Tibial artery (tissue), 4 donors: ENCODE results near the gene PDE4B.

Experiments
- DNase-seq, 2 donors: peaks; one replicate each; pipeline ENCODE4 v3.0.0-alpha.2; 2019
- H3K27ac ChIP-seq, 2 donors: fragments of 200-600 bp; sonication (generic) in 1 of 2; 1 replicate in 1 of 2; 2 replicates in 1 of 2; pipeline ENCODE4 v1.5.1; 2018 to 2019; ENCODE audit warnings: mild to moderate bottlenecking in 1 of 2
- H3K27me3 ChIP-seq, 2 donors: fragments of 200-600 bp; sonication (generic) in 1 of 2; one replicate each; pipeline versions ENCODE4 v1.5.1 to v1.6.0; 2016 to 2019
- H3K36me3 ChIP-seq, 3 donors: fragments of 200-600 bp; sonication (generic) in 2 of 3; one replicate each; pipeline ENCODE4 v1.5.1; 2016 to 2019; ENCODE audit warnings: mild to moderate bottlenecking in 2 of 3
- H3K4me1 ChIP-seq, 4 donors: fragments of 200-600 bp; sonication (generic) in 2 of 4; 1 replicate in 3 of 4; 2 replicates in 1 of 4; pipeline ENCODE4 v1.5.1; 2016 to 2019
- H3K4me3 ChIP-seq, 2 donors: fragments of 200-600 bp; sonication (generic) in 1 of 2; 1 replicate in 1 of 2; 2 replicates in 1 of 2; pipeline ENCODE4 v1.5.1; 2018 to 2019; ENCODE audit warnings: mild to moderate bottlenecking in 2 of 2
- H3K9me3 ChIP-seq, 3 donors: fragments of 200-600 bp; sonication (generic) in 1 of 3; one replicate each; pipeline ENCODE4 v1.5.1; 2016 to 2019
- intact Hi-C: fragments of 100-400 bp; cut with DNase I; formaldehyde crosslinking; loops from one replicate; pipeline ENCODE4 v1.15.0; 2023; ENCODE audit warnings: low total_unique reads
- TF ChIP-seq, protein P1 (sequence below), 2 experiments: fragments of 200-600 bp in 1 of 2; fragments of 450-650 bp in 1 of 2; IDR thresholded peaks; one replicate each; pipeline ENCODE4 v1.5.1; 2017 to 2019; ENCODE audit warnings: antibody characterized with exemption in 2 of 2, mild to moderate bottlenecking in 1 of 2, moderate library complexity in 1 of 2

Gene PDE4B

DNA sequence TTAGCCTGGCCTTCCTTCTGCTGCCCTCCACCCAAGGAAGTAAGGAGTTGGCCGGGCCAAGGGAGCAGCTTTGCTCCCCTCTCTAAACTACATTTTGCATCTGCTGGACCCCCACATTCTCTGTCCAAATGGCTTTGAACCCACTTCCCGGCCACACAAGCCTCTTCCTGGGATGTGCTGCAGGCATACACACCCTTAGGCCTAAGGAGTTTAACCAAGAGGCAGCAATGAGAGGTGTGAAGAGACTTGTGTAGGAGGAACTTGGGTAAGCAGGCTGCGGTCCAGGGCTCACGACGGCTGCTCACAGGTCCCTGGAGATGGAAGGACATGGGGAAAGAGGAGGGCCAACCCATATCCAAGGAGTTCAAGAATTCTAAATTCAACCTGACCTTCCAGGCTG, 544.6 kb downstream of the PDE4B start:
- no peak for DNase-seq
- H3K36me3 ChIP-seq = no peaks in the 10 kb centered on the region

DNA sequence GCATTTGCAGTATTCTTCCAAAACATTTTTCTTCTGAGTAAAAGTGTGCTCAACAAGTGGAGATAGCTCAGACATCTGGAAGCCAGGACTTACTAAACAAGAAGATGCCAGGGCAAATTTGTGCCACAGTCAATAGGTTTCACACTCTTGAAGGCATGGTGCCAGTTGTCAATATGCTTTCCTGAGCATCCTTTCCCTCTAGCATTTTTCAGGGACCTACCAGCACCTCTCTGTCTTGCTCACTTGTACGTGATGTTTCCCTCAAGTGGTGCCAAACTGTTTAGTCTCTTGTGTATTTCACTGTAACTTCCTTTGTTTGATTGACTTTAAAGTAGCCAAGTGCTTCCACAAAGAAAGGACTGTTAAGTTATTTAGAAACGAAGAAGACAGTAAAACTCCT, 547.2 kb downstream of the PDE4B start:
- H3K4me1 ChIP-seq = peaks cover 0 to 76% (median 24%) of the 10 kb centered on the region in 4 donors

More for the DNA sequence above, 544.6 kb downstream of the PDE4B start:
- Histone ChIP-seq H3K4me1 (peaks cover 0 to 71% (median 22%) of the 10 kb centered on the region in 4 donors), H3K27me3 (no peaks in the 10 kb centered on the region), H3K27ac (peak overlapping the region; percentile 79 to 88), H3K9me3 (no peaks in the 10 kb centered on the region), H3K4me3 (no peak overlapping the region)
- TF ChIP-seq, protein P1, sequence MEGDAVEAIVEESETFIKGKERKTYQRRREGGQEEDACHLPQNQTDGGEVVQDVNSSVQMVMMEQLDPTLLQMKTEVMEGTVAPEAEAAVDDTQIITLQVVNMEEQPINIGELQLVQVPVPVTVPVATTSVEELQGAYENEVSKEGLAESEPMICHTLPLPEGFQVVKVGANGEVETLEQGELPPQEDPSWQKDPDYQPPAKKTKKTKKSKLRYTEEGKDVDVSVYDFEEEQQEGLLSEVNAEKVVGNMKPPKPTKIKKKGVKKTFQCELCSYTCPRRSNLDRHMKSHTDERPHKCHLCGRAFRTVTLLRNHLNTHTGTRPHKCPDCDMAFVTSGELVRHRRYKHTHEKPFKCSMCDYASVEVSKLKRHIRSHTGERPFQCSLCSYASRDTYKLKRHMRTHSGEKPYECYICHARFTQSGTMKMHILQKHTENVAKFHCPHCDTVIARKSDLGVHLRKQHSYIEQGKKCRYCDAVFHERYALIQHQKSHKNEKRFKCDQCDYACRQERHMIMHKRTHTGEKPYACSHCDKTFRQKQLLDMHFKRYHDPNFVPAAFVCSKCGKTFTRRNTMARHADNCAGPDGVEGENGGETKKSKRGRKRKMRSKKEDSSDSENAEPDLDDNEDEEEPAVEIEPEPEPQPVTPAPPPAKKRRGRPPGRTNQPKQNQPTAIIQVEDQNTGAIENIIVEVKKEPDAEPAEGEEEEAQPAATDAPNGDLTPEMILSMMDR (IDR thresholded peaks at IDR 0.05) = no peak
- intact Hi-C loops = no loop called here

DNA sequence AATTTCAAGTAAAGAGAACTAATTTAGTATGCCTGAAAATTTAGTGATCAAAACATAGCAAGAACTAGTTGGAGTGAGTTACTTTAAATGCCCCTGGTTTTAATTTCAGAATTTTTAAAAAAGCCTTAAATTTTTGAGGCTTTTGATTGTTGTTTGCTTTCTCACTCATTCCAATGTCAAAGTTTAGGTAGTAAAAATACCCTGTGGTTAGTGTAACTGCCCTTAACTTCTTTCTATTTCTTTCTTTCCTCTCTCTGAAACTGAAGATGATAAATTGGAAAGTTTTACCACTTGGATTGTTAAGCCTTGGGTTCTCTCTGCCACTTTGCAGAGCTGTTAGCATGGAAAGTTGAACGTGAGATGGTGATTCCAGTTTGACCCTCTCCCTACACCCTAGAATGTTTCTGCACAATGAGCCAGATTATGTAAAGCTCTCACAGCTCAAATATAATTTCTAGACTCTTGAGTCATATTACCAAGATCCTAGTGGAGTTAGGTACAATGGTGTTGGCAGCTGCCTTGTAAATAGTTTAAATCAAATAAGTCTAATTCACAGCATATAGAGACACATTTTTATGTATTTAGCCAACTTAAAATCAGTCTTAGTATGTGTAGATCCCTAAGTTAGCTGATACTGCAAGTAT, 548.9 kb downstream of the PDE4B start:
- Histone ChIP-seq H3K36me3 (no peaks in the 10 kb centered on the region), H3K4me3 (no peak overlapping the region), H3K4me1 (peaks cover 0 to 62% (median 21%) of the 10 kb centered on the region in 4 donors), H3K9me3 (no peaks in the 10 kb centered on the region), H3K27ac (peak overlapping the region in 1 of 2 donors; percentile 34), H3K27me3 (no peaks in the 10 kb centered on the region)
- intact Hi-C loops = no loop called here
- TF ChIP-seq, protein P1 (IDR thresholded peaks at IDR 0.05) = no peak
- no peak for DNase-seq

More for the DNA sequence above, 547.2 kb downstream of the PDE4B start:
- H3K27ac ChIP-seq = peak overlapping the region in 1 of 2 donors; percentile 34
- TF ChIP-seq, protein P1 (IDR thresholded peaks at IDR 0.05) = no peak
- H3K9me3 ChIP-seq = no peaks in the 10 kb centered on the region
- no peak overlapping the region for H3K4me3 ChIP-seq
- DNase-seq = no peak
- H3K27me3 ChIP-seq = no peaks in the 10 kb centered on the region
- no peaks in the 10 kb centered on the region for H3K36me3 ChIP-seq
- intact Hi-C loops = no loop called here

DNA sequence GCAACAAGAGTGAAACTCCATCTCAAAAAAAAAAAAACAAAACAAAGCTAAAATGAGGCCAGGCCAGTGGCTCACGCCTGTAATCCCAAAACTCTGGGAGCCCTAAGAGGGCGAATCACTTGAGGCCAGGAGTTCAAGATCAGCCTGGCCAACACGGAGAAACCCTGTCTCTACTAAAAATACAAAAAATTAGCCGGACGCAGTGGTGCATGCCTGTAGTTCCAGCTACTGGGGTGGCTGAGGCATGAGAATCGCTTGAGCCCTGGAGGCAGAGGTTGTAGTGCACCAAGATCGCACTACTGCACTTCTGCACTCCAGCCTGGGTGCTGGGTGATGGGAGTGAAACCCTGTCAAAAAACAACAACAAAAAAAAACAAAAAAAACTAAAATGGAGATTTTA, 550.0 kb downstream of the PDE4B start:
- peaks cover 0 to 53% (median 17%) of the 10 kb centered on the region in 4 donors for H3K4me1 ChIP-seq
- no peak for DNase-seq
- H3K27me3 ChIP-seq = no peaks in the 10 kb centered on the region
- intact Hi-C loops = no loop called here
- H3K36me3 ChIP-seq = no peaks in the 10 kb centered on the region
- TF ChIP-seq, protein P1 (IDR thresholded peaks at IDR 0.05) = no peak
- H3K9me3 ChIP-seq = no peaks in the 10 kb centered on the region
- no peak overlapping the region for H3K4me3 ChIP-seq
- H3K27ac ChIP-seq = peak overlapping the region in 1 of 2 donors; percentile 34

DNA sequence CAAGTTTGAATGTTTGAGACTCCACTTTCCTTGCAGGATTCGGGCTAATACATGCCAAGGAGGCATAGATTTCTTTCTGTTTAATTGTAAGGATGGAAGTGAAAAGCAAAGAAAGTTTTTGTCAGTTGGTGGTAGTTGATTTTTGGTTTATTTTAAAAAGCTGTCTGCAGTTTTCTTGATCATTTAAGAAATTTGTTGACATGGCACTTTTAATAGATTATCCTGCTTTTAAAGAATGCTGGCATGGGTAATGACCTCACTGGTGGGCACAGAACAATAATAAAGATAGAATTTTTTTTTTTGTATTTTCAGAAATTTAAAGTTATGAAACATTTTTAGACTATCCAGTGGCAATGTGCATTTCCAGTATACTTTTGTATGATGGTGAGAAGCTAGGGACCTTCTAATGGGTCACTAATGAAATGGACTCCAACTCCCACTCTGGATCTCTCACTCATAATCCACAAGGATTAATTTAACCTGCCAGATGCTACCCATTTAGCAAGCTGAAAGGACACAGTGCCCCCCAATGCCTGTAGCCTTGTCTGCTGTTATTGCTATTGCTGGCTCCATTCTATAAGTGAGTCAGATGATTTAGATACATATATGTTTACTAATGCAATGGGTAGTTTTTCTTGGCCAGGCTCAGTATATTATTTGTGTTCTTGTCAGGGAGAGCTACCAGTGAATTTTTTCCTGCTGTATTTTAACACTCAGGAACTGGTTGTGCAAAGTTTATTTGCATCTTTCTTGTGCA, 551.1 kb downstream of the PDE4B start:
- H3K4me3 ChIP-seq = no peak overlapping the region
- TF ChIP-seq, protein P1 (IDR thresholded peaks at IDR 0.05) = no peak
- DNase-seq = no peak
- H3K9me3 ChIP-seq = no peaks in the 10 kb centered on the region
- no peaks in the 10 kb centered on the region for H3K27me3 ChIP-seq
- intact Hi-C loops = no loop called here
- peak overlapping the region in 1 of 2 donors; percentile 29 for H3K27ac ChIP-seq
- no peaks in the 10 kb centered on the region for H3K36me3 ChIP-seq
- H3K4me1 ChIP-seq = peaks cover 0 to 54% (median 17%) of the 10 kb centered on the region in 4 donors
